ENCODE measurements around the gene TEPSIN. TPM values are rescaled to one million over a fixed set of nuclear protein-coding genes. Genes with fewer than 3 reads are reported as not detected.

TEPSIN gene
- total and polyA plus RNA-seq, 9 donors: 2.5 to 30.2 (median 24.5) TPM

- intact Hi-C loops (cut with DNase I): no loop called here
- Histone ChIP-seq H3K27me3 (no peaks in the 10 kb centered on the region), H3K4me3 (no peak overlapping the region), H3K4me1 (ENCODE audit: insufficient read depth) (no peaks in the 10 kb centered on the region), H3K36me3 (no peaks in the 10 kb centered on the region), H3K27ac (no peak overlapping the region), H3K9me3 (no peaks in the 10 kb centered on the region)
- 70 to 89% (median 75%) methylated on average over 10 of the region's 10 CpGs for WGBS, 3 donors
- TF ChIP-seq POLR2A (IDR thresholded peaks at IDR 0.05) (no peak), EP300 (IDR thresholded peaks at IDR 0.05) (no peak), CTCF (IDR thresholded peaks at IDR 0.05) (no peak)
- no peak for DNase-seq
These were observed 28.4 kb downstream of the TEPSIN start for GRCh38 chr17:81210466-81210865.

GRCh38 chr17:81209141-81209540, 29.7 kb downstream of the TEPSIN start:
- H3K4me1 ChIP-seq (ENCODE audit: insufficient read depth): no peaks in the 10 kb centered on the region
- H3K27me3 ChIP-seq: no peaks in the 10 kb centered on the region
- no peaks in the 10 kb centered on the region for H3K9me3 ChIP-seq
- no peak for DNase-seq
- WGBS, 3 donors: 94 to 96% (median 94%) methylated on average over 16 of the region's 16 CpGs
- no peak overlapping the region for H3K4me3 ChIP-seq
- H3K27ac ChIP-seq: no peak overlapping the region
- no peaks in the 10 kb centered on the region for H3K36me3 ChIP-seq
- intact Hi-C loops (cut with DNase I): loop anchor here in 1 of 4 donors (10.0 kb wide), 1 partner anchor 64 kb away; no protein-coding TSS in a partner anchor
- TF ChIP-seq EP300 (IDR thresholded peaks at IDR 0.05) (no peak), POLR2A (IDR thresholded peaks at IDR 0.05) (no peak), CTCF (IDR thresholded peaks at IDR 0.05) (no peak)

- H3K4me1 ChIP-seq (ENCODE audit: insufficient read depth): no peaks in the 10 kb centered on the region
- WGBS, 3 donors: 90 to 93% (median 91%) methylated on average over 10 of the region's 10 CpGs
- no peak overlapping the region for H3K4me3 ChIP-seq
- TF ChIP-seq CTCF (IDR thresholded peaks at IDR 0.05) (no peak), POLR2A (IDR thresholded peaks at IDR 0.05) (no peak), EP300 (IDR thresholded peaks at IDR 0.05) (no peak)
- H3K27me3 ChIP-seq: no peaks in the 10 kb centered on the region
- H3K36me3 ChIP-seq: no peaks in the 10 kb centered on the region
- H3K9me3 ChIP-seq: no peaks in the 10 kb centered on the region
- DNase-seq: no peak
- intact Hi-C loops (cut with DNase I): loop anchor here in 1 of 4 donors (10.0 kb wide), 1 partner anchor 64 kb away; no protein-coding TSS in a partner anchor
- no peak overlapping the region for H3K27ac ChIP-seq
These were observed 30.2 kb downstream of the TEPSIN start for GRCh38 chr17:81208651-81209050.

- 82 to 90% (median 87%) methylated on average over 17 to 21 of the region's 21 CpGs for WGBS, 3 donors
These were observed 31.0 kb downstream of the TEPSIN start for GRCh38 chr17:81207610-81208581.

More at GRCh38 chr17:81207610-81208581, 31.0 kb downstream of the TEPSIN start:
- Histone ChIP-seq H3K36me3 (no peaks in the 10 kb centered on the region), H3K4me3 (no peak overlapping the region), H3K27me3 (no peaks in the 10 kb centered on the region), H3K27ac (no peak overlapping the region), H3K4me1 (ENCODE audit: insufficient read depth) (no peaks in the 10 kb centered on the region), H3K9me3 (no peaks in the 10 kb centered on the region)
- intact Hi-C loops (cut with DNase I): loop anchor here in 1 of 4 donors (10.0 kb wide), 1 partner anchor 63 kb away; no protein-coding TSS in a partner anchor
- no peak for TF ChIP-seq POLR2A (IDR thresholded peaks at IDR 0.05)
- TF ChIP-seq CTCF (IDR thresholded peaks at IDR 0.05): no peak
- no peak for TF ChIP-seq EP300 (IDR thresholded peaks at IDR 0.05)
- no peak for DNase-seq

Data from ovary (tissue), 9 donors.